Endothelial cell of umbilical vein (primary cell): ENCODE data around the gene ZNF548. TPM values are rescaled to one million over a fixed set of nuclear protein-coding genes. Genes with fewer than 3 reads are reported as not detected.

Source experiments
- Bru-seq: library from RNA; stranded (reverse); fragments of 400-500 nt; gene quantifications from one replicate; lab custom pipeline; 2021; lab: Mats Ljungman, UMichigan
- BruChase-seq, 2 experiments: library from RNA; stranded (reverse); fragments of 400-500 nt; gene quantifications; one replicate each; lab custom pipeline; 2021; lab: Mats Ljungman, UMichigan
- BruUV-seq: library from RNA; stranded (reverse); fragments of 400-500 nt; replicated peaks from 2 replicates; lab custom pipeline; 2021; lab: Mats Ljungman, UMichigan
- CTCF ChIA-PET: fragments of 300-600, 350-600 bp; sonication (Branson Sonifier 250); formaldehyde crosslinking; loops from one replicate; lab custom pipeline; 2021; ENCODE audit warnings: antibody characterized with exemption, inconsistent platforms; lab: Charles Lee
- POLR2A ChIA-PET: fragments of 300-600, 350-600 bp; sonication (Branson Sonifier 250); formaldehyde crosslinking; loops from one replicate; lab custom pipeline; 2021; ENCODE audit warnings: antibody characterized with exemption, inconsistent platforms; lab: Charles Lee
- DNase-seq: peaks from one replicate; pipeline ENCODE4 v3.0.0-alpha.2; 2011; ENCODE audit warnings: low read depth, low spot score
- FAIRE-seq: peaks from 2 replicates; lab custom pipeline; 2011; peaks lifted over from hg19 to GRCh38; lab: Jason Lieb, UNC
- H2AFZ ChIP-seq: 2 replicates; pipeline ENCODE4 v1.6.0; 2012; ENCODE audit warnings: low read depth, low read length, control low read depth, inconsistent platforms
- H3K27ac ChIP-seq: 2 replicates; pipeline ENCODE4 v1.5.1; 2011; ENCODE audit warnings: low read depth, mild to moderate bottlenecking, control low read depth, low read length, moderate library complexity; ENCODE audit not compliant: insufficient read depth
- H3K27me3 ChIP-seq, 2 experiments: 2 replicates each; pipeline versions ENCODE4 v1.6.0 to v1.6.1; 2011; ENCODE audit warnings: low read length in 2 of 2, mixed read lengths in 1 of 2; ENCODE audit not compliant: control insufficient read depth in 2 of 2, insufficient read depth in 2 of 2
- H3K36me3 ChIP-seq, 2 experiments: 2 replicates in 1 of 2; 3 replicates in 1 of 2; pipeline ENCODE4 v1.5.1; 2011; ENCODE audit warnings: low read length in 2 of 2, mild to moderate bottlenecking in 1 of 2, moderate library complexity in 1 of 2; ENCODE audit not compliant: control insufficient read depth in 2 of 2, insufficient read depth in 2 of 2; ENCODE audit errors: extremely low read depth in 1 of 2
- H3K4me1 ChIP-seq: 3 replicates; pipeline ENCODE4 v1.5.1; 2011; ENCODE audit warnings: mild to moderate bottlenecking, low read length; ENCODE audit not compliant: control insufficient read depth, insufficient read depth; ENCODE audit errors: extremely low read depth
- H3K4me2 ChIP-seq: 2 replicates; pipeline ENCODE4 v1.6.1; 2011; ENCODE audit warnings: low read length, control low read depth, mixed read lengths; ENCODE audit not compliant: insufficient read depth
- H3K4me3 ChIP-seq, 3 experiments: fragments of 200-600 bp in 1 of 3; sonication (generic), shearing (Covaris generic) in 1 of 3; replicated peaks in 1 of 3; 2 replicates each; pipeline ENCODE4 v1.5.1; 2011 to 2016; ENCODE audit warnings: control low read depth in 3 of 3, low read length in 3 of 3, mild to moderate bottlenecking in 2 of 3, inconsistent platforms in 1 of 3, low read depth in 1 of 3, moderate library complexity in 1 of 3; ENCODE audit not compliant: insufficient read depth in 1 of 3
- H3K79me2 ChIP-seq: 2 replicates; pipeline ENCODE4 v1.6.0; 2012; ENCODE audit warnings: low read length, inconsistent platforms; ENCODE audit not compliant: control insufficient read depth, insufficient read depth
- H3K9ac ChIP-seq: replicated peaks from 2 replicates; pipeline ENCODE3; 2011; ENCODE audit warnings: low read length, control low read depth; ENCODE audit not compliant: insufficient read depth; ENCODE audit errors: extremely low read depth
- H3K9me1 ChIP-seq: replicated peaks from 3 replicates; pipeline ENCODE4 v1.6.0; 2011; ENCODE audit warnings: mild to moderate bottlenecking, low read length; ENCODE audit not compliant: control insufficient read depth, insufficient read depth; ENCODE audit errors: extremely low read depth
- H3K9me3 ChIP-seq: replicated peaks from 2 replicates; pipeline ENCODE4 v1.5.1; 2012; ENCODE audit warnings: low read length, inconsistent platforms; ENCODE audit not compliant: control insufficient read depth, insufficient read depth
- H4K20me1 ChIP-seq: replicated peaks from 2 replicates; pipeline ENCODE3; 2011; ENCODE audit warnings: mild to moderate bottlenecking, low read length; ENCODE audit not compliant: control insufficient read depth, insufficient read depth; ENCODE audit errors: extremely low read depth
- EZH2 ChIP-seq: IDR thresholded peaks from 2 replicates; pipeline ENCODE4 v1.6.1; 2012; ENCODE audit warnings: borderline replicate concordance, low read depth, mild to moderate bottlenecking, moderate library complexity, low read length, inconsistent platforms; ENCODE audit not compliant: severe bottlenecking
- FOS ChIP-seq: IDR thresholded peaks from 2 replicates; pipeline ENCODE4 v1.6.1; 2011; ENCODE audit warnings: mild to moderate bottlenecking, low read length, moderate library complexity, borderline replicate concordance; ENCODE audit not compliant: insufficient read depth
- GATA2 ChIP-seq: IDR thresholded peaks from 2 replicates; pipeline ENCODE4 v1.7.0; 2011; ENCODE audit warnings: low read depth, mild to moderate bottlenecking, moderate library complexity, mixed read lengths, low read length; ENCODE audit not compliant: insufficient read length, insufficient read depth
- JUN ChIP-seq: IDR thresholded peaks from 2 replicates; pipeline ENCODE4 v1.6.1; 2011; ENCODE audit warnings: borderline replicate concordance, low read depth; ENCODE audit not compliant: insufficient read length, insufficient read depth
- MAX ChIP-seq: IDR thresholded peaks from 2 replicates; pipeline ENCODE4 v1.6.1; 2011; ENCODE audit not compliant: insufficient read depth, insufficient read length
- MYC ChIP-seq: IDR thresholded peaks from one replicate; pipeline ENCODE4 v1.6.1; 2011; ENCODE audit warnings: mild to moderate bottlenecking, low read depth, low read length
- POLR2A ChIP-seq: IDR thresholded peaks from 2 replicates; pipeline ENCODE4 v1.6.1; 2012; ENCODE audit warnings: low read depth, mild to moderate bottlenecking, control low read depth, low read length
- POLR2AphosphoS5 ChIP-seq: IDR thresholded peaks from 2 replicates; pipeline ENCODE4 v1.6.1; 2012; ENCODE audit warnings: low read depth, mild to moderate bottlenecking, control low read depth, low read length, moderate library complexity; ENCODE audit not compliant: insufficient read depth
- dilution Hi-C: fragments of 300-500 bp; cut with MboI; formaldehyde crosslinking; loops from one replicate; pipeline ENCODE4 v1.15.0; 2019; ENCODE audit warnings: low sequenced_read_pairs; ENCODE audit not compliant: extremely low pct_ligation_motif_present
- intact Hi-C: fragments of 100-400 bp; cut with micrococcal nuclease; formaldehyde crosslinking; loops from one replicate; pipeline ENCODE4 v1.10.0; 2022
- long read RNA-seq: library from polyadenylated mRNA; stranded (forward); transcript quantifications from one replicate; pipeline ENCODE4 v2.0.0, GENCODE V29; 2021
- polyA minus RNA-seq, 3 experiments: library from RNA; depleted of rRNA, polyadenylated mRNA; stranded (reverse); fragments of >200 nt; gene quantifications; 1 replicate in 1 of 3; 2 replicates in 2 of 3; pipeline ENCODE4 v1.2.3, GENCODE V29; 2011
- polyA plus RNA-seq, 4 experiments: library from polyadenylated mRNA; depleted of rRNA in 3 of 4; stranded (reverse) in 3 of 4; unstranded in 1 of 4; fragments of >200 nt; gene quantifications; 2 replicates each; pipeline versions ENCODE4 v1.2.1 to v1.2.3, GENCODE V29; 2011 to 2012; ENCODE audit warnings: missing spikeins in 1 of 4
- total RNA-seq: library from RNA; stranded (reverse); gene quantifications from 2 replicates; pipeline ENCODE4 v1.2.3, GENCODE V29; 2021
- TF ChIP-seq, protein P1 (sequence below), 2 donors: IDR thresholded peaks; 1 replicate in 1 of 2; 2 replicates in 1 of 2; pipeline ENCODE4 v1.5.1; 2011; ENCODE audit warnings: low read length in 2 of 2, mild to moderate bottlenecking in 2 of 2, moderate library complexity in 2 of 2, control low read depth in 1 of 2, inconsistent platforms in 1 of 2, low read depth in 1 of 2; ENCODE audit not compliant: insufficient read depth in 1 of 2; ENCODE audit errors: extremely low read depth in 1 of 2

Gene ZNF548
- total RNA-seq = 7.8 and 8.8 TPM in 2 replicates
- polyA plus RNA-seq = 7.5 and 7.7 TPM in 2 replicates
- polyA plus RNA-seq (2011; cell fraction: cytosol; rRNA removed) = 4.8 and 5.2 TPM in 2 replicates
- 12.1 and 16.3 TPM in 2 replicates for polyA plus RNA-seq (2011; cell fraction: nucleus; rRNA removed)
- 3.9 TPM in 2 replicates for polyA plus RNA-seq (2012)
- 26.3 and 42.8 TPM in 2 replicates for polyA minus RNA-seq
- 10.3 TPM for polyA minus RNA-seq (2011; cell fraction: cytosol; rRNA and poly(A)+ RNA removed)
- 11.2 and 16.2 TPM in 2 replicates for polyA minus RNA-seq (2011; cell fraction: nucleus; rRNA and poly(A)+ RNA removed)
- percentile 64 among the genes with signal in this experiment for Bru-seq, nascent RNA
- BruChase-seq, experiment 1, labeled RNA remaining after a 6-hour chase = percentile 74 among the genes with signal in this experiment
- BruChase-seq, experiment 2, labeled RNA remaining after a 2-hour chase = percentile 78 among the genes with signal in this experiment
- long read RNA-seq, transcript ZNF548-201 (4 exons, 2,115 nt) = major isoform, 7 of 10 reads
- long read RNA-seq, partial matches to known transcripts = 0 of 10 reads
- long read RNA-seq, other reads (novel, unspliced or antisense) = 0 of 10 reads

- H2AFZ ChIP-seq = peak within 1 kb of the TSS; percentile 97
- intact Hi-C loops (loop anchor here (1.0 kb wide), 7 partner anchors 21 to 224 kb away; partner anchors contain the start of genes TRAPPC2B, ZNF134, ZNF17 and ZNF304), dilution Hi-C loops (loop anchor here (10.0 kb wide), 1 partner anchor 205 kb away; no protein-coding TSS in a partner anchor)
- ChIA-PET POLR2A (interaction anchor here (0.7 kb wide), 1 partner anchor 39 kb away, joined by 3 read pairs; no protein-coding TSS in a partner anchor), CTCF (interaction anchor here (0.8 to 1.1 kb wide), 6 partner anchors 20 to 98 kb away, joined by 3 to 5 read pairs (median 4); partner anchors contain the start of genes ZNF304 and ZNF419)
- peaks cover 3% of the 10 kb centered on the region for H3K79me2 ChIP-seq
- DNase-seq = peak; percentile 99
- peak within 1 kb of the TSS; percentile 88 for H3K4me2 ChIP-seq
- no peaks in the 10 kb centered on the region for H3K9me3 ChIP-seq
- H3K27ac ChIP-seq = peak within 1 kb of the TSS; percentile 55
- H3K27me3 ChIP-seq = no peaks in the 10 kb centered on the region
- BruUV-seq = TSS peak; percentile 55
- peak within 1 kb of the TSS; percentile 13 to 78 (median 73) for H3K4me3 ChIP-seq
- peaks cover 0 to 3% of the 10 kb centered on the region in 2 experiments for H3K36me3 ChIP-seq
- peak within 1 kb of the TSS; percentile 75 for H3K9ac ChIP-seq
- peaks cover 10% of the 10 kb centered on the region for H3K4me1 ChIP-seq
- no peaks in the 10 kb centered on the region for H3K9me1 ChIP-seq
- FAIRE-seq = peak; percentile 99
- no peaks in the 10 kb centered on the region for H4K20me1 ChIP-seq
- TF ChIP-seq GATA2 = no peak
- TF ChIP-seq JUN = peak; percentile 76
- TF ChIP-seq POLR2AphosphoS5 = peak; percentile 29
- TF ChIP-seq, protein P1, sequence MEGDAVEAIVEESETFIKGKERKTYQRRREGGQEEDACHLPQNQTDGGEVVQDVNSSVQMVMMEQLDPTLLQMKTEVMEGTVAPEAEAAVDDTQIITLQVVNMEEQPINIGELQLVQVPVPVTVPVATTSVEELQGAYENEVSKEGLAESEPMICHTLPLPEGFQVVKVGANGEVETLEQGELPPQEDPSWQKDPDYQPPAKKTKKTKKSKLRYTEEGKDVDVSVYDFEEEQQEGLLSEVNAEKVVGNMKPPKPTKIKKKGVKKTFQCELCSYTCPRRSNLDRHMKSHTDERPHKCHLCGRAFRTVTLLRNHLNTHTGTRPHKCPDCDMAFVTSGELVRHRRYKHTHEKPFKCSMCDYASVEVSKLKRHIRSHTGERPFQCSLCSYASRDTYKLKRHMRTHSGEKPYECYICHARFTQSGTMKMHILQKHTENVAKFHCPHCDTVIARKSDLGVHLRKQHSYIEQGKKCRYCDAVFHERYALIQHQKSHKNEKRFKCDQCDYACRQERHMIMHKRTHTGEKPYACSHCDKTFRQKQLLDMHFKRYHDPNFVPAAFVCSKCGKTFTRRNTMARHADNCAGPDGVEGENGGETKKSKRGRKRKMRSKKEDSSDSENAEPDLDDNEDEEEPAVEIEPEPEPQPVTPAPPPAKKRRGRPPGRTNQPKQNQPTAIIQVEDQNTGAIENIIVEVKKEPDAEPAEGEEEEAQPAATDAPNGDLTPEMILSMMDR (IDR thresholded peaks at IDR 0.05; ENCODE audit: extremely low read depth in 1 of 2, insufficient read depth in 1 of 2, low read depth in 1 of 2, low read length in 2 of 2) = peak in 1 of 2 donors; percentile 31
- no peak for TF ChIP-seq EZH2
- no peak for TF ChIP-seq MAX
- no peak for TF ChIP-seq MYC
- TF ChIP-seq POLR2A = no peak
- TF ChIP-seq FOS = no peak
Observed at GRCh38 chr19:57389730-57390598, at the start of gene ZNF548. Gene ZNF548 (plus strand): TSS chr19:57389854. CDS start chr19:57390100, 246 bp downstream.
